ENCODE data around the gene RAVER1.
"Not testable (repeated sequence)": the region's sequence is repeated elsewhere in the genome, so short reads cannot be mapped to it uniquely, and the experiment has no call there.

RAVER1 gene

GRCh38 chr19:10343495-10343894 lies 10.2 kb upstream of the RAVER1 start:
- no peak for DNase-seq

- no peak for DNase-seq
These were observed 6.6 kb upstream of the RAVER1 start for GRCh38 chr19:10339977-10340376.

- DNase-seq = peak; percentile 59
These were observed 6.1 kb upstream of the RAVER1 start, which contains the start of gene ICAM3 for GRCh38 chr19:10339380-10339960. Gene ICAM3, minus strand, starts transcription at chr19:10339624. Its CDS starts 10 bp downstream, at chr19:10339614.

GRCh38 chr19:10338940-10339339 lies 5.6 kb upstream of the RAVER1 start:
- DNase-seq = no peak

GRCh38 chr19:10336725-10337124 lies 3.4 kb upstream of the RAVER1 start:
- DNase-seq = not testable (repeated sequence)

GRCh38 chr19:10335352-10335985 lies 2.1 kb upstream of the RAVER1 start:
- DNase-seq = no peak

- DNase-seq = no peak
These were observed 1.4 kb upstream of the RAVER1 start for GRCh38 chr19:10334588-10335351.

GRCh38 chr19:10333758-10334587 lies 644 bp upstream of the RAVER1 start:
- DNase-seq = no peak

GRCh38 chr19:10332158-10332964 lies 968 bp downstream of the RAVER1 start:
- DNase-seq = no peak

- no peak for DNase-seq
These were observed 3.8 kb downstream of the RAVER1 start for GRCh38 chr19:10329555-10329954.

GRCh38 chr19:10328558-10329429 lies 4.5 kb downstream of the RAVER1 start:
- no peak for DNase-seq

- no peak for DNase-seq
These were observed 5.5 kb downstream of the RAVER1 start for GRCh38 chr19:10327793-10328192.

- no peak for DNase-seq
These were observed 7.6 kb downstream of the RAVER1 start for GRCh38 chr19:10325732-10326131.

- no peak for DNase-seq
These were observed 11.2 kb downstream of the RAVER1 start for GRCh38 chr19:10321874-10322835.

GRCh38 chr19:10321417-10321797 lies 11.9 kb downstream of the RAVER1 start:
- DNase-seq = no peak

GRCh38 chr19:10320602-10321416 lies 12.5 kb downstream of the RAVER1 start:
- no peak for DNase-seq

GRCh38 chr19:10318807-10319682 lies 14.3 kb downstream of the RAVER1 start:
- DNase-seq = no peak

- no peak for DNase-seq
These were observed 15.4 kb downstream of the RAVER1 start for GRCh38 chr19:10317857-10318462.

Data from GF-D8 (cell line).